Measurements from ENCODE around the gene GATD1. TPM values are rescaled to one million over a fixed set of nuclear protein-coding genes. Genes with fewer than 3 reads are reported as not detected.

Gene GATD1
- polyA plus RNA-seq, 2 of the 4 experiments (the other 2 are of a cell fraction), result 14.5 to 43.1 TPM

DNA sequence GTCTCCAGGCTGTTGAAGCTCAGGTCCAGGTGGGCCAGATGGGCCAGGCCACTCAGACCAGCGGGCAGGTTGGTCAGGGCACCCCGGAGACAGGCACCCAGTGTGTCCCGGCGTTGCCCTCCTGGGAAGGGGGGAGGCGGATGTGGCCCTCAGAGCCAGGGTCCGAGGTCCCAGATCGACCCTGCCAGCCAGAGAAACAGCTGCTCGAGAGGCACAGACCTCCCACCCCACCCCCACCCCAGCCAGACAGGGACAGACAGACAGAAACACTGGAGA, 26.1 kb upstream of the GATD1 start:
- FAIRE-seq (no peak), ATAC-seq (no peak), DNase-seq (ENCODE audit: low read depth in 1 of 2, low spot score in 1 of 2) (no peak)
- no peak overlapping the region for H3K4me3 ChIP-seq
- H3K27ac ChIP-seq, result peak overlapping the region in 1 of 2 experiments; percentile 90; a peak in 3 of 6 replicates
- TF ChIP-seq JUNB (IDR thresholded peaks at IDR 0.05) (no peak), EHMT2 (IDR thresholded peaks at IDR 0.05; ENCODE audit: low read depth) (no peak), ZFP36 (IDR thresholded peaks at IDR 0.05; ENCODE audit: borderline replicate concordance, partially characterized antibody) (no peak), MYC (IDR thresholded peaks at IDR 0.05; ENCODE audit: borderline replicate concordance, low read length) (no peak), FOSL2 (IDR thresholded peaks at IDR 0.05) (no peak), FOSL2 (CRISPR knock-in tag; IDR thresholded peaks at IDR 0.05) (no peak), MAZ (IDR thresholded peaks at IDR 0.05; ENCODE audit: borderline replicate concordance, low read depth, low read length) (no peak)
- peaks cover 21% of the 10 kb centered on the region for H3K4me1 ChIP-seq
- no CpG with 5 or more reads among the region's 8 CpGs for WGBS (ENCODE audit: missing lambda C conversion rate)
- H3K4me2 ChIP-seq, result no peak overlapping the region; the same call in 2 of the 3 replicates
- ChIA-PET CTCF (interaction anchor here (1.1 to 1.4 kb wide), 3 partner anchors 16 to 249 kb away, joined by 3 to 4 read pairs (median 4); no protein-coding TSS in a partner anchor), POLR2A (interaction anchor here (2.0 kb wide), 1 partner anchor 16 kb away, joined by 9 read pairs; no protein-coding TSS in a partner anchor)
- H3K9me3 ChIP-seq, result no peaks in the 10 kb centered on the region

DNA sequence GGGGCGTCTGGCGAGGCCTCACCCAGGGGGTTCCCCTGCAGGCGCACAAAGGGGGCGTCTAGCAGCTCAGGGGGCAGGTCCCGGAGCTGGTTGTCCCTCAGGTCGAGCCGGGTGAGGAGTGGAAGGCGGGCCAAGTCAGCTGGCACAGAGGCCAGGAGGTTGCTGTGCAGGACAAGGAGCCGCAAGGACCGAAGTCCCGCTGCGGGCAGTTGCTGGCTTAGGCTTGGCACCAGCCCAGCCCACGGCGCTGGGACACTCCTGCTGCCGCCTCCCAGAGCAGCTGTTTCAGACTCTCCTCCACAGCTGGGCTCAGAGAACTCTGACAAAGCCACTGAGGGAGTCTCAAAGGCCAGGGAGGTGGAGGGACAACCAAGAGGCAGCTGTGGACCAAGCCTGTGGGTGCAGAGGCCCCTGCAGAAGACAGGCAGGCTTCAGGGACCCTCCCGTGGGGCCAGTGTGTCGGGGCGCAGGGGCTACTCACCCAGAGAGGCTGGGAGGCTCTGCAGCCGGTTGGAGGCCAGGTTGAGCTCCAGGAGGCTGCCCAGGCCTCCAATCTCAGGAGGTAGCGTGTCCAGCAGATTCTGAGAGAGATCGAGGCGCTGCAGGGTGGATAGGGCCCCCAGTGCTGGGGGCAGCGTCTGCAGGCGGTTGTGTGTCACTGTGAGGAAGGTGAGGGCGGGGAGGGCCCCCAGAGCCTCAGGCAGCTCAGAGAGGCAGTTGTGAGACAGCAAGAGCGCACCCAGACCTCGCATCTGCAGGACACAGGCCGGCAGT, 25.6 kb upstream of the GATD1 start:
- ATAC-seq (no peak), DNase-seq (ENCODE audit: low read depth in 1 of 2, low spot score in 1 of 2) (no peak), FAIRE-seq (no peak)
- ChIA-PET CTCF (interaction anchor here (0.6 to 1.4 kb wide), 5 partner anchors 10 to 248 kb away, joined by 3 to 4 read pairs (median 3); no protein-coding TSS in a partner anchor), POLR2A (interaction anchor here (2.0 kb wide), 1 partner anchor 17 kb away, joined by 9 read pairs; no protein-coding TSS in a partner anchor)
- no peaks in the 10 kb centered on the region for H3K9me3 ChIP-seq
- no peak overlapping the region for H3K27ac ChIP-seq
- no peak overlapping the region for H3K4me3 ChIP-seq
- H3K4me2 ChIP-seq, result no peak overlapping the region
- TF ChIP-seq CHD4 (IDR thresholded peaks at IDR 0.05; ENCODE audit: borderline replicate concordance), result no peak
- TF ChIP-seq, protein P1, sequence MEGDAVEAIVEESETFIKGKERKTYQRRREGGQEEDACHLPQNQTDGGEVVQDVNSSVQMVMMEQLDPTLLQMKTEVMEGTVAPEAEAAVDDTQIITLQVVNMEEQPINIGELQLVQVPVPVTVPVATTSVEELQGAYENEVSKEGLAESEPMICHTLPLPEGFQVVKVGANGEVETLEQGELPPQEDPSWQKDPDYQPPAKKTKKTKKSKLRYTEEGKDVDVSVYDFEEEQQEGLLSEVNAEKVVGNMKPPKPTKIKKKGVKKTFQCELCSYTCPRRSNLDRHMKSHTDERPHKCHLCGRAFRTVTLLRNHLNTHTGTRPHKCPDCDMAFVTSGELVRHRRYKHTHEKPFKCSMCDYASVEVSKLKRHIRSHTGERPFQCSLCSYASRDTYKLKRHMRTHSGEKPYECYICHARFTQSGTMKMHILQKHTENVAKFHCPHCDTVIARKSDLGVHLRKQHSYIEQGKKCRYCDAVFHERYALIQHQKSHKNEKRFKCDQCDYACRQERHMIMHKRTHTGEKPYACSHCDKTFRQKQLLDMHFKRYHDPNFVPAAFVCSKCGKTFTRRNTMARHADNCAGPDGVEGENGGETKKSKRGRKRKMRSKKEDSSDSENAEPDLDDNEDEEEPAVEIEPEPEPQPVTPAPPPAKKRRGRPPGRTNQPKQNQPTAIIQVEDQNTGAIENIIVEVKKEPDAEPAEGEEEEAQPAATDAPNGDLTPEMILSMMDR (IDR thresholded peaks at IDR 0.05), result no peak
- no peak for TF ChIP-seq ZC3H11A (IDR thresholded peaks at IDR 0.05)
- TF ChIP-seq HEYL (CRISPR knock-in tag; IDR thresholded peaks at IDR 0.05), result no peak
- TF ChIP-seq HOXA7 (CRISPR knock-in tag; IDR thresholded peaks at IDR 0.05), result no peak
- no peak for TF ChIP-seq TP53 (CRISPR knock-in tag; IDR thresholded peaks at IDR 0.05)
- TF ChIP-seq, protein P2, sequence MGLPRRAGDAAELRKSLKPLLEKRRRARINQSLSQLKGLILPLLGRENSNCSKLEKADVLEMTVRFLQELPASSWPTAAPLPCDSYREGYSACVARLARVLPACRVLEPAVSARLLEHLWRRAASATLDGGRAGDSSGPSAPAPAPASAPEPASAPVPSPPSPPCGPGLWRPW (IDR thresholded peaks at IDR 0.05), result no peak
- no peak for TF ChIP-seq RCOR1 (IDR thresholded peaks at IDR 0.05; ENCODE audit: low read depth, low read length)
- TF ChIP-seq TFCP2L1 (CRISPR knock-in tag; IDR thresholded peaks at IDR 0.05), result no peak
- TF ChIP-seq ZNF302 (CRISPR knock-in tag; IDR thresholded peaks at IDR 0.05), result no peak
- no peak for TF ChIP-seq HDAC2 (IDR thresholded peaks at IDR 0.05)
- no peak for TF ChIP-seq CHD2 (IDR thresholded peaks at IDR 0.05; ENCODE audit: low read length, partially characterized antibody)
- TF ChIP-seq EP300 (IDR thresholded peaks at IDR 0.05), result no peak
- H3K4me1 ChIP-seq, result peaks cover 15% of the 10 kb centered on the region; the same call in 2 of the 3 replicates
- WGBS (ENCODE audit: missing lambda C conversion rate), result 82% methylated on average over 23 of the region's 28 CpGs

DNA sequence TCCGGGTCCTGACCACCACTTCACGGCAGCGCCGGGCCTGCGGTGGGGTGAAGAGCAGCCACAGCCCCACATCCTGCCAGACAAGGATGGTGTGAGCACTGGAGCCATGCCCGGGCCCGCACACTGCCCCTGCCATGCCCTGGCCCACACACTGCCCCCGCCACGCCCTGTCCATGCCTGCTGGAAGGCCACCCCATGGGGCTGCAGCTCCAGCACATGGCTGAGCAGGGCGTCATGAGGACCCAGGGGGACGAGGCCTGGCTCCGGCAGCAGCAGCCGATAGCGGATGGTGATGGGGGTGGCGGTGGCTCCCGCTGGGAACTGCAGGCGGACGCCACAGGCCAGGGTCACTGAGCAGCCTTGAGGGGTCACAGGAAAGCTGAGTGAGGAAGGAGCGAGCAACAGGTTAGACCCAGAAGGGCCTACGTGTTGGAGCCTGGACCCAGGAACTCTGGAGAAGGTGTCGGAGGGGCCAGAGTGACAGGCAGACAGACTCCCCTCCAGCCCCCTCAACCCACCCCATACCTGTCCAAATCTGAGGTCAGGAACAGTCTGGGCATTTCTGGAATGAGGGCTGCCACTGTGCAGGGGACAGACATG, 24.8 kb upstream of the GATD1 start:
- no peaks in the 10 kb centered on the region for H3K9me3 ChIP-seq
- no peak overlapping the region for H3K4me3 ChIP-seq
- no peak overlapping the region for H3K27ac ChIP-seq
- DNase-seq (ENCODE audit: low read depth in 1 of 2, low spot score in 1 of 2) (no peak), ATAC-seq (no peak), FAIRE-seq (no peak)
- H3K4me2 ChIP-seq, result no peak overlapping the region
- TF ChIP-seq, protein P2 (IDR thresholded peaks at IDR 0.05), result no peak
- TF ChIP-seq HEYL (CRISPR knock-in tag; IDR thresholded peaks at IDR 0.05) (no peak), CBX8 (IDR thresholded peaks at IDR 0.05) (no peak), PHF8 (IDR thresholded peaks at IDR 0.05; ENCODE audit: borderline replicate concordance, low read depth) (no peak)
- TF ChIP-seq, protein P3, sequence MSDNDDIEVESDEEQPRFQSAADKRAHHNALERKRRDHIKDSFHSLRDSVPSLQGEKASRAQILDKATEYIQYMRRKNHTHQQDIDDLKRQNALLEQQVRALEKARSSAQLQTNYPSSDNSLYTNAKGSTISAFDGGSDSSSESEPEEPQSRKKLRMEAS (IDR thresholded peaks at IDR 0.05), result no peak
- POLR2A ChIA-PET, result no interaction called here
- peaks cover 14% of the 10 kb centered on the region for H3K4me1 ChIP-seq
- CTCF ChIA-PET, result interaction anchor here (0.6 to 1.1 kb wide), 4 partner anchors 9 to 248 kb away, joined by 3 to 4 read pairs (median 3); no protein-coding TSS in a partner anchor
- 97% methylated on average over 19 of the region's 21 CpGs for WGBS (ENCODE audit: missing lambda C conversion rate)

All from A549 (cell line).